ENCODE measurements around the gene GPR75. TPM values are rescaled to one million over a fixed set of nuclear protein-coding genes. Genes with fewer than 3 reads are reported as not detected.

Gene GPR75
- total and polyA plus RNA-seq, 2 of the 8 experiments (the other 6 are each of a cell fraction or from before 2014, with no cell fraction given), result 3.5 to 4.3 TPM

- Histone ChIP-seq H4K91ac (replicated peaks; ENCODE audit: insufficient read length, low read length) (no peak overlapping the region), H3K14ac (ENCODE audit: insufficient read length) (no peak overlapping the region), H3K23me2 (ENCODE audit: low read depth, low read length) (no peaks in the 10 kb centered on the region), H3K27me3 (replicated peaks in 1 of 4; ENCODE audit: control insufficient read depth in 3 of 4, extremely low read depth in 1 of 4, insufficient read depth in 3 of 4, low read length in 3 of 4) (no peaks in the 10 kb centered on the region), H4K20me1 (replicated peaks in 1 of 2; ENCODE audit: control insufficient read depth in 1 of 2, insufficient read depth in 2 of 2, low read length in 2 of 2) (no peaks in the 10 kb centered on the region), H3K23ac (ENCODE audit: insufficient read length) (no peak overlapping the region), H2BK12ac (ENCODE audit: low read depth, low read length) (no peak overlapping the region), H3K79me1 (ENCODE audit: low read depth, low read length) (no peaks in the 10 kb centered on the region), H3K27ac (ENCODE audit: low read depth, low read length) (no peak overlapping the region), H3K56ac (replicated peaks; ENCODE audit: insufficient read length, low read depth, low read length) (no peak overlapping the region), H2AK5ac (ENCODE audit: low read depth, low read length) (no peak overlapping the region; the same call in 1 of the 2 replicates), H2BK20ac (ENCODE audit: low read length) (no peak overlapping the region), H3K18ac (ENCODE audit: extremely low read depth, low read length) (0 out of 2 replicates have a peak overlapping the region, but pooled peaks have one; percentile 20), H3K36me3 (ENCODE audit: control insufficient read depth in 2 of 4, insufficient read depth in 4 of 4, low read length in 3 of 4) (no peaks in the 10 kb centered on the region), H2BK120ac (replicated peaks; ENCODE audit: low read depth, low read length) (no peak overlapping the region), H2AFZ (ENCODE audit: low read length) (no peak overlapping the region), H3K4me1 (replicated peaks in 1 of 4; ENCODE audit: control insufficient read depth in 3 of 4, insufficient read depth in 4 of 4, low read length in 3 of 4) (peaks cover 0 to 10% (median 8%) of the 10 kb centered on the region in 4 experiments; a peak in 5 of 7 replicates), H4K8ac (ENCODE audit: extremely low read depth, insufficient read depth, low read length) (no peak overlapping the region), H3K4me2 (ENCODE audit: insufficient read depth in 1 of 2, low read depth in 2 of 2, low read length in 2 of 2) (peak overlapping the region in 1 of 2 experiments; percentile 30; a peak in 1 of 4 replicates), H2BK15ac (ENCODE audit: low read length) (no peak overlapping the region), H3K79me2 (ENCODE audit: control insufficient read depth in 1 of 2, insufficient read depth in 2 of 2, low read length in 2 of 2) (no peaks in the 10 kb centered on the region), H3K9ac (replicated peaks in 1 of 4; ENCODE audit: extremely low read depth in 1 of 4, low read depth in 3 of 4, low read length in 3 of 4) (no peak overlapping the region), H2BK5ac (ENCODE audit: low read depth, low read length) (no peak overlapping the region), H3K9me3 (ENCODE audit: insufficient read depth in 2 of 2, low read depth in 1 of 2, low read length in 1 of 2) (no peaks in the 10 kb centered on the region), H3K4ac (replicated peaks; ENCODE audit: insufficient read length, low read depth, low read length) (no peak overlapping the region), H4K5ac (ENCODE audit: insufficient read length, low read depth, low read length) (no peak overlapping the region), H3K4me3 (ENCODE audit: extremely low read depth in 1 of 4, insufficient read depth in 2 of 4, low read depth in 3 of 4, low read length in 4 of 4) (no peak overlapping the region)
- FAIRE-seq (no peak), DNase-seq (ENCODE audit: low read depth in 1 of 2, low spot score in 2 of 2) (no peak)
- no peak for TF ChIP-seq SP4 (IDR thresholded peaks at IDR 0.05; ENCODE audit: low read length)
- no peak for TF ChIP-seq SIX5 (IDR thresholded peaks at IDR 0.05; ENCODE audit: low read depth, low read length)
- TF ChIP-seq POLR2A (IDR thresholded peaks at IDR 0.05; ENCODE audit: control extremely low read depth in 1 of 2, low read depth in 2 of 2, low read length in 2 of 2), result no peak
- TF ChIP-seq CEBPB (IDR thresholded peaks at IDR 0.05; ENCODE audit: low read depth, low read length), result no peak
- TF ChIP-seq EGR1 (IDR thresholded peaks at IDR 0.05; ENCODE audit: borderline replicate concordance, low read depth, low read length), result no peak
- no peak for TF ChIP-seq POLR2AphosphoS5 (IDR thresholded peaks at IDR 0.05; ENCODE audit: low read depth, low read length)
- TF ChIP-seq E2F6 (IDR thresholded peaks at IDR 0.05), result no peak
- no peak for TF ChIP-seq POU5F1 (IDR thresholded peaks at IDR 0.05; ENCODE audit: low read depth, low read length)
- no peak for TF ChIP-seq GTF2F1 (IDR thresholded peaks at IDR 0.05; ENCODE audit: borderline replicate concordance, low read depth, low read length)
- TF ChIP-seq CHD2 (IDR thresholded peaks at IDR 0.05; ENCODE audit: low read length), result no peak
- no peak for TF ChIP-seq MAFK (IDR thresholded peaks at IDR 0.05; ENCODE audit: low read depth, low read length)
- WGBS, 2 experiments (ENCODE audit: extremely low coverage in 1 of 2, insufficient coverage in 1 of 2, insufficient read length in 1 of 2, insufficient replicate concordance in 2 of 2, low coverage in 1 of 2, low lambda C conversion rate in 2 of 2, missing lambda C conversion rate in 1 of 2), result 38% methylated on average over 3 of the region's 3 CpGs; no CpG with 5 or more reads in 1 of the 2 experiments
- POLR2A ChIA-PET (ENCODE audit: partially characterized antibody), result interaction anchor here (0.7 kb wide), 1 partner anchor 510 kb away, joined by 3 read pairs; no protein-coding TSS in a partner anchor
- CTCF ChIA-PET (ENCODE audit: partially characterized antibody), result interaction anchor here (0.7 kb wide), 1 partner anchor 8 kb away, joined by 3 read pairs; no protein-coding TSS in a partner anchor
These were observed 33.0 kb downstream of the GPR75 start for GRCh38 chr2:53826587-53827397.

Measured in H1 (cell line).